ENCODE data around the gene MYCBPAP. TPM values are rescaled to one million over a fixed set of nuclear protein-coding genes. Genes with fewer than 3 reads are reported as not detected.

MYCBPAP gene
- total and polyA plus RNA-seq, 2 donors from 2014 or later = 0.72 to 2.9 TPM

GRCh38 chr17:50558581-50558940 lies 50.3 kb downstream of the MYCBPAP start:
- Histone ChIP-seq H3K4me1 (ENCODE audit: control insufficient read depth in 2 of 3, insufficient read depth in 2 of 3, low read depth in 1 of 3, low read length in 3 of 3) (peaks cover 0 to 8% (median 7%) of the 10 kb centered on the region in 3 donors), H3K36me3 (ENCODE audit: control insufficient read depth in 2 of 3, insufficient read depth in 3 of 3, low read length in 3 of 3) (peaks cover 0 to 15% (median 4%) of the 10 kb centered on the region in 3 donors), H3K4me3 (ENCODE audit: low read length in 3 of 3) (no peak overlapping the region), H3K27ac (ENCODE audit: low read depth in 2 of 2, low read length in 2 of 2) (no peak overlapping the region), H3K27me3 (ENCODE audit: control insufficient read depth, insufficient read depth, low read length) (peaks cover 8% of the 10 kb centered on the region), H3K9ac (ENCODE audit: low read length in 3 of 3) (no peak overlapping the region), H3K9me3 (ENCODE audit: control insufficient read depth in 2 of 3, insufficient read depth in 1 of 3, low read length in 3 of 3) (no peaks in the 10 kb centered on the region)
- FAIRE-seq (no peak), DNase-seq (no peak)
- TF ChIP-seq CTCF (IDR thresholded peaks at IDR 0.05; ENCODE audit: borderline replicate concordance, extremely low read depth, insufficient read depth) = no peak
- intact Hi-C loops (cut with DNase I) = loop anchor here (10.0 kb wide), 1 partner anchor 116 kb away; no protein-coding TSS in a partner anchor

- no peak for TF ChIP-seq CTCF (IDR thresholded peaks at IDR 0.05; ENCODE audit: borderline replicate concordance, extremely low read depth, insufficient read depth)
- H3K36me3 ChIP-seq (ENCODE audit: control insufficient read depth in 2 of 3, insufficient read depth in 3 of 3, low read length in 3 of 3) = peaks cover 0 to 15% (median 4%) of the 10 kb centered on the region in 3 donors
- peaks cover 0 to 8% (median 7%) of the 10 kb centered on the region in 3 donors for H3K4me1 ChIP-seq (ENCODE audit: control insufficient read depth in 2 of 3, insufficient read depth in 2 of 3, low read depth in 1 of 3, low read length in 3 of 3)
- no peak for FAIRE-seq
- H3K27me3 ChIP-seq (ENCODE audit: control insufficient read depth, insufficient read depth, low read length) = peaks cover 8% of the 10 kb centered on the region
- no peak overlapping the region for H3K27ac ChIP-seq (ENCODE audit: low read depth in 2 of 2, low read length in 2 of 2)
- H3K9ac ChIP-seq (ENCODE audit: low read length in 3 of 3) = no peak overlapping the region
- intact Hi-C loops (cut with DNase I) = loop anchor here (10.0 kb wide), 1 partner anchor 116 kb away; no protein-coding TSS in a partner anchor
- H3K9me3 ChIP-seq (ENCODE audit: control insufficient read depth in 2 of 3, insufficient read depth in 1 of 3, low read length in 3 of 3) = no peaks in the 10 kb centered on the region
- peak in 3 of 5 donors; percentile 57 to 79 (median 70) for DNase-seq
- no peak overlapping the region for H3K4me3 ChIP-seq (ENCODE audit: low read length in 3 of 3)
These were observed 50.8 kb downstream of the MYCBPAP start for GRCh38 chr17:50558941-50559614.

GRCh38 chr17:50559674-50560184 lies 51.5 kb downstream of the MYCBPAP start:
- Histone ChIP-seq H3K4me1 (ENCODE audit: control insufficient read depth in 2 of 3, insufficient read depth in 2 of 3, low read depth in 1 of 3, low read length in 3 of 3) (peaks cover 0 to 8% (median 7%) of the 10 kb centered on the region in 3 donors), H3K4me3 (ENCODE audit: low read length in 3 of 3) (peak overlapping the region in 2 of 3 donors; percentile 12 to 58), H3K9ac (ENCODE audit: low read length in 3 of 3) (no peak overlapping the region), H3K27ac (ENCODE audit: low read depth in 2 of 2, low read length in 2 of 2) (no peak overlapping the region), H3K27me3 (ENCODE audit: control insufficient read depth, insufficient read depth, low read length) (peaks cover 8% of the 10 kb centered on the region), H3K9me3 (ENCODE audit: control insufficient read depth in 2 of 3, insufficient read depth in 1 of 3, low read length in 3 of 3) (no peaks in the 10 kb centered on the region), H3K36me3 (ENCODE audit: control insufficient read depth in 2 of 3, insufficient read depth in 3 of 3, low read length in 3 of 3) (peaks cover 0 to 12% (median 2%) of the 10 kb centered on the region in 3 donors)
- DNase-seq (peak in 4 of 5 donors; percentile 71 to 88 (median 82)), FAIRE-seq (no peak)
- no peak for TF ChIP-seq CTCF (IDR thresholded peaks at IDR 0.05; ENCODE audit: borderline replicate concordance, extremely low read depth, insufficient read depth)
- intact Hi-C loops (cut with DNase I) = loop anchor here (10.0 kb wide), 1 partner anchor 115 kb away; no protein-coding TSS in a partner anchor

Measured in kidney (tissue), 14 donors.